OCI-LY1 (cell line): Measurements from ENCODE around the gene HTR1E.

Source experiments
- H2AFZ ChIP-seq: fragments of 200-600 bp; sonication (generic), shearing (Covaris generic); 2 replicates; pipeline ENCODE4 v1.6.0; 2014; ENCODE audit warnings: antibody characterized with exemption, mild to moderate bottlenecking, low read length
- H3F3A ChIP-seq: fragments of 200-600 bp; sonication (generic), shearing (Covaris generic); 2 replicates; pipeline ENCODE4 v1.6.0; 2014; ENCODE audit warnings: mild to moderate bottlenecking, antibody characterized with exemption, low read length, moderate library complexity; ENCODE audit not compliant: insufficient read depth
- H3K27ac ChIP-seq: fragments of 200-600 bp; sonication (generic); 2 replicates; pipeline ENCODE4 v1.5.1; 2014; ENCODE audit warnings: low read length, mixed run types, mild to moderate bottlenecking, low read depth; ENCODE audit not compliant: poor library complexity, severe bottlenecking
- H3K27me3 ChIP-seq: fragments of 200-600 bp; sonication (generic); 2 replicates; pipeline ENCODE4 v1.6.0; 2014; ENCODE audit warnings: antibody characterized with exemption, mild to moderate bottlenecking, low read length, moderate library complexity; ENCODE audit not compliant: insufficient read depth
- H3K36me3 ChIP-seq: fragments of 200-600 bp; sonication (generic); 2 replicates; pipeline ENCODE4 v1.6.1; 2014; ENCODE audit warnings: mild to moderate bottlenecking, antibody characterized with exemption, low read length, moderate library complexity, mixed read lengths; ENCODE audit not compliant: insufficient read depth
- H3K4me1 ChIP-seq: fragments of 200-600 bp; sonication (generic); 2 replicates; pipeline ENCODE4 v1.5.1; 2014; ENCODE audit warnings: mild to moderate bottlenecking, low read length, moderate library complexity; ENCODE audit not compliant: insufficient read depth, severe bottlenecking
- H3K4me2 ChIP-seq: fragments of 200-600 bp; sonication (generic), shearing (Covaris generic); 2 replicates; pipeline ENCODE4 v1.6.1; 2014; ENCODE audit warnings: low read length
- H3K4me3 ChIP-seq: fragments of 200-600 bp; sonication (generic); 2 replicates; pipeline ENCODE4 v1.5.1; 2014; ENCODE audit warnings: low read length, low read depth, mild to moderate bottlenecking, mixed read lengths; ENCODE audit not compliant: poor library complexity, severe bottlenecking
- H3K79me2 ChIP-seq: fragments of 200-600 bp; shearing (Covaris generic); 2 replicates; pipeline ENCODE4 v1.6.1; 2016; ENCODE audit warnings: mixed run types, low read length, mixed read lengths; ENCODE audit not compliant: insufficient read depth
- H3K9ac ChIP-seq: fragments of 200-600 bp; sonication (generic), shearing (Covaris generic); 2 replicates; pipeline ENCODE4 v1.6.1; 2014; ENCODE audit warnings: mild to moderate bottlenecking, low read length, mixed read lengths
- H3K9me2 ChIP-seq: fragments of 200-600 bp; sonication (generic), shearing (Covaris generic); 2 replicates; pipeline ENCODE4 v1.6.1; 2014; ENCODE audit warnings: low read depth, mild to moderate bottlenecking, low read length, mixed read lengths
- H3K9me3 ChIP-seq: fragments of 200-600 bp; shearing (Covaris generic); 2 replicates; pipeline ENCODE4 v1.6.1; 2014; ENCODE audit warnings: low read length, mixed read lengths
- H4K20me1 ChIP-seq: fragments of 200-600 bp; sonication (generic), shearing (Covaris generic); 2 replicates; pipeline ENCODE4 v1.6.0; 2016; ENCODE audit warnings: mild to moderate bottlenecking, low read length; ENCODE audit not compliant: insufficient read depth
- CTCF ChIP-seq: fragments of 200-600 bp; sonication (generic), shearing (Covaris generic); IDR thresholded peaks from 2 replicates; pipeline ENCODE4 v1.5.1; 2017; ENCODE audit warnings: mild to moderate bottlenecking, antibody characterized with exemption, low read length, moderate library complexity, mixed read lengths
- EZH2 ChIP-seq: fragments of 200-600 bp; sonication (generic), shearing (Covaris generic); IDR thresholded peaks from 2 replicates; pipeline ENCODE4 v1.8.0; 2017; ENCODE audit warnings: borderline replicate concordance, mixed run types, mild to moderate bottlenecking, antibody characterized with exemption, low read length, moderate library complexity, mixed read lengths

HTR1E gene

GRCh38 chr6:86969573-86969972 lies 32.2 kb downstream of the HTR1E start:
- no peaks in the 10 kb centered on the region for H3K4me1 ChIP-seq
- no peak overlapping the region for H3K9ac ChIP-seq
- H3K9me2 ChIP-seq = no peaks in the 10 kb centered on the region
- H3K27me3 ChIP-seq = no peaks in the 10 kb centered on the region
- H3K79me2 ChIP-seq = no peaks in the 10 kb centered on the region
- no peak overlapping the region for H2AFZ ChIP-seq
- H3K9me3 ChIP-seq = no peaks in the 10 kb centered on the region
- H4K20me1 ChIP-seq = no peaks in the 10 kb centered on the region
- H3K27ac ChIP-seq = no peak overlapping the region
- no peak overlapping the region for H3K4me3 ChIP-seq
- no peaks in the 10 kb centered on the region for H3K36me3 ChIP-seq
- no peak overlapping the region for H3K4me2 ChIP-seq
- TF ChIP-seq EZH2 = no peak
- no peak for TF ChIP-seq CTCF
- H3F3A ChIP-seq = no peaks in the 10 kb centered on the region

- no peak overlapping the region for H3K4me2 ChIP-seq
Measured at GRCh38 chr6:86973088-86973487, 35.8 kb downstream of the HTR1E start.

GRCh38 chr6:86978251-86978650 lies 40.9 kb downstream of the HTR1E start:
- no peaks in the 10 kb centered on the region for H3K9me2 ChIP-seq
- no peaks in the 10 kb centered on the region for H3K27me3 ChIP-seq
- H3K79me2 ChIP-seq = no peaks in the 10 kb centered on the region
- no peaks in the 10 kb centered on the region for H3K4me1 ChIP-seq
- H3K9me3 ChIP-seq = no peaks in the 10 kb centered on the region
- H3K36me3 ChIP-seq = no peaks in the 10 kb centered on the region
- H3K9ac ChIP-seq = no peak overlapping the region
- H2AFZ ChIP-seq = no peak overlapping the region
- no peak overlapping the region for H3K4me2 ChIP-seq
- no peak for TF ChIP-seq CTCF
- TF ChIP-seq EZH2 = no peak
- H3F3A ChIP-seq = no peaks in the 10 kb centered on the region
- no peak overlapping the region for H3K4me3 ChIP-seq
- no peak overlapping the region for H3K27ac ChIP-seq
- no peaks in the 10 kb centered on the region for H4K20me1 ChIP-seq

More at GRCh38 chr6:86973088-86973487, 35.8 kb downstream of the HTR1E start:
- H3K4me1 ChIP-seq = no peaks in the 10 kb centered on the region
- TF ChIP-seq EZH2 (no peak), CTCF (no peak)
- no peaks in the 10 kb centered on the region for H4K20me1 ChIP-seq
- no peak overlapping the region for H3K4me3 ChIP-seq
- H3K9me2 ChIP-seq = no peaks in the 10 kb centered on the region
- H3K27ac ChIP-seq = no peak overlapping the region
- H3F3A ChIP-seq = no peaks in the 10 kb centered on the region
- H3K9ac ChIP-seq = no peak overlapping the region
- no peaks in the 10 kb centered on the region for H3K27me3 ChIP-seq
- no peaks in the 10 kb centered on the region for H3K79me2 ChIP-seq
- no peaks in the 10 kb centered on the region for H3K36me3 ChIP-seq
- no peak overlapping the region for H2AFZ ChIP-seq
- no peaks in the 10 kb centered on the region for H3K9me3 ChIP-seq
